GM12878 (cell line): ENCODE data around the gene CLN6.

Experiments used
- CEBPB ChIP-seq, 2 experiments: fragments of 150-350 bp in 1 of 2; IDR thresholded peaks; 2 replicates each; pipeline ENCODE4 v1.6.1; 2012 to 2014; ENCODE audit warnings: low read depth in 2 of 2, low read length in 2 of 2, borderline replicate concordance in 1 of 2, inconsistent platforms in 1 of 2
- CTCF ChIP-seq, 3 experiments: IDR thresholded peaks in 2 of 3; conservative IDR thresholded peaks in 1 of 3; 2 replicates each; pipeline ENCODE4 v1.5.1; 2011; ENCODE audit warnings: low read depth in 3 of 3, low read length in 3 of 3, mild to moderate bottlenecking in 3 of 3, control low read depth in 2 of 3, moderate library complexity in 2 of 3, inconsistent platforms in 1 of 3, mixed read lengths in 1 of 3; ENCODE audit not compliant: control insufficient read depth in 2 of 3, insufficient read depth in 1 of 3; ENCODE audit errors: extremely low read depth in 1 of 3
- ESRRA ChIP-seq: IDR thresholded peaks from 2 replicates; pipeline ENCODE4 v1.6.1; 2012; ENCODE audit warnings: mild to moderate bottlenecking, low read length, improper control_type of control experiment
- EZH2 ChIP-seq: IDR thresholded peaks from 2 replicates; pipeline ENCODE4 v1.6.1; 2012; ENCODE audit warnings: low read depth, mild to moderate bottlenecking, control low read depth, inconsistent platforms, low read length, borderline replicate concordance; ENCODE audit not compliant: control insufficient read depth
- NRF1 ChIP-seq: conservative IDR thresholded peaks from 2 replicates; pipeline ENCODE4 v1.6.1; 2011; ENCODE audit warnings: mild to moderate bottlenecking, low read depth, low read length, improper control_type of control experiment
- PML ChIP-seq: IDR thresholded peaks from 2 replicates; pipeline ENCODE4 v1.6.1; 2012; ENCODE audit warnings: low read length, inconsistent platforms
- POLR2A ChIP-seq: IDR thresholded peaks from 2 replicates; pipeline ENCODE4 v1.6.1; 2011; ENCODE audit warnings: low read depth, mild to moderate bottlenecking, low read length
- RBBP5 ChIP-seq: fragments of 200-600 bp; sonication (generic); conservative IDR thresholded peaks from 2 replicates; pipeline ENCODE4 v1.6.1; 2016
- RFX5 ChIP-seq: IDR thresholded peaks from 2 replicates; pipeline ENCODE4 v1.6.1; 2011; ENCODE audit warnings: low read depth, low read length, improper control_type of control experiment
- SPI1 ChIP-seq: IDR thresholded peaks from 2 replicates; pipeline ENCODE4 v1.6.1; 2011; ENCODE audit warnings: low read depth, mild to moderate bottlenecking, low read length, moderate library complexity, borderline replicate concordance; ENCODE audit not compliant: insufficient read depth
- SREBF1 ChIP-seq: IDR thresholded peaks from 2 replicates; pipeline ENCODE4 v1.6.1; 2012; ENCODE audit warnings: mild to moderate bottlenecking, low read length
- YY1 ChIP-seq: IDR thresholded peaks from 2 replicates; pipeline ENCODE4 v1.6.1; 2011; ENCODE audit warnings: low read depth, mild to moderate bottlenecking, low read length

GRCh38 chr15:68265081-68265480 lies 35.6 kb upstream of the CLN6 start:
- no peak for TF ChIP-seq RFX5
- TF ChIP-seq POLR2A = no peak
- TF ChIP-seq CTCF (IDR thresholded peaks at IDR 0.05 in 2 of 3, conservative IDR thresholded peaks at IDR 0.05 in 1 of 3; ENCODE audit: control insufficient read depth in 2 of 3, extremely low read depth in 1 of 3, insufficient read depth in 1 of 3, low read depth in 3 of 3, low read length in 3 of 3) = no peak
- TF ChIP-seq NRF1 = no peak
- no peak for TF ChIP-seq PML
- no peak for TF ChIP-seq EZH2
- no peak for TF ChIP-seq RBBP5
- no peak for TF ChIP-seq YY1
- TF ChIP-seq ESRRA = no peak
- no peak for TF ChIP-seq SREBF1
- TF ChIP-seq CEBPB (IDR thresholded peaks at IDR 0.05; ENCODE audit: borderline replicate concordance in 1 of 2, low read depth in 2 of 2, low read length in 2 of 2) = no peak
- no peak for TF ChIP-seq SPI1
